T-helper 1 cell treated with Interleukin-12 subunit alpha and Interleukin-12 subunit beta and Interleukin-4 antibody, amounts not matched to agents 30 μg/mL and 1 μg/mL, for 36 hours (primary cell): Measurements from ENCODE around the gene SUCO.
"Not testable (repeated sequence)": the region's sequence is repeated elsewhere in the genome, so short reads cannot be mapped to it uniquely, and the experiment has no call there.

Source experiments
- H3K27ac Mint-ChIP-seq: one replicate; pipeline ENCODE4 v1.8.0; 2021; ENCODE audit warnings: mild to moderate bottlenecking, mixed read lengths
- H3K27me3 Mint-ChIP-seq: one replicate; pipeline ENCODE4 v1.8.0; 2021; ENCODE audit warnings: low read depth, mixed read lengths
- H3K36me3 Mint-ChIP-seq: one replicate; pipeline ENCODE4 v1.8.0; 2021; ENCODE audit warnings: low read depth, mixed read lengths
- H3K4me1 Mint-ChIP-seq: one replicate; pipeline ENCODE4 v1.8.0; 2021; ENCODE audit warnings: low read depth, mixed read lengths
- H3K4me3 Mint-ChIP-seq: one replicate; pipeline ENCODE4 v1.8.0; 2021; ENCODE audit warnings: mild to moderate bottlenecking, moderate library complexity, mixed read lengths
- H3K9me3 Mint-ChIP-seq: one replicate; pipeline ENCODE4 v1.8.0; 2021; ENCODE audit warnings: mixed read lengths

SUCO gene

GRCh38 chr1:172600615-172601014 is 67.7 kb downstream of the SUCO start:
- no peaks in the 10 kb centered on the region for H3K27me3 Mint-ChIP-seq
- peaks cover 43% of the 10 kb centered on the region for H3K36me3 Mint-ChIP-seq
- no peak overlapping the region for H3K4me3 Mint-ChIP-seq
- H3K9me3 Mint-ChIP-seq: no peaks in the 10 kb centered on the region
- peaks cover 7% of the 10 kb centered on the region for H3K4me1 Mint-ChIP-seq
- H3K27ac Mint-ChIP-seq: no peak overlapping the region

GRCh38 chr1:172601046-172601630 is 68.2 kb downstream of the SUCO start:
- Mint-ChIP-seq H3K27me3 (no peaks in the 10 kb centered on the region), H3K4me1 (peaks cover 7% of the 10 kb centered on the region), H3K9me3 (no peaks in the 10 kb centered on the region), H3K4me3 (no peak overlapping the region), H3K36me3 (peaks cover 38% of the 10 kb centered on the region), H3K27ac (no peak overlapping the region)

GRCh38 chr1:172602706-172603105 is 69.8 kb downstream of the SUCO start:
- Mint-ChIP-seq H3K27me3 (no peaks in the 10 kb centered on the region), H3K4me3 (no peak overlapping the region), H3K9me3 (no peaks in the 10 kb centered on the region), H3K36me3 (peaks cover 26% of the 10 kb centered on the region), H3K4me1 (peaks cover 2% of the 10 kb centered on the region), H3K27ac (no peak overlapping the region)

DNA sequence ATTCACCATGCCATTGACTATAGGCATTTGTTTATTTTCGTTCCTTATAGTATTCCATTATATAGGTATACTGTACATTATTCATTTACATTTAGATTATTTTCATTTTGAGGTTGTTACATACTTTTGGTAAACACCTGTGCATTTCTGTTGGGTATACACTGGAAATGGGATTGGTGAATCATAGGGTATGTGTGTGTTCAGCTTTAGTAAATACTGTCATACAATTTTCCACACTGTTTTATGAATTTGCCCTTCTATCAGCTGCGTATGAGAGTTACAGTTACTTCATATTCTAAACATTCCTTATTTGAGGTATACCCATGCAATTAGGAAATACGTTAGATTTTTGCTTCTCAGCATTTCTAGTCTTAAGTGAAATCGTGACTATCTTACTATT is 70.9 kb downstream of the SUCO start:
- no peak overlapping the region for H3K4me3 Mint-ChIP-seq
- no peaks in the 10 kb centered on the region for H3K27me3 Mint-ChIP-seq
- no peak overlapping the region for H3K27ac Mint-ChIP-seq
- H3K4me1 Mint-ChIP-seq: peaks cover 2% of the 10 kb centered on the region
- H3K36me3 Mint-ChIP-seq: peaks cover 20% of the 10 kb centered on the region
- H3K9me3 Mint-ChIP-seq: no peaks in the 10 kb centered on the region

DNA sequence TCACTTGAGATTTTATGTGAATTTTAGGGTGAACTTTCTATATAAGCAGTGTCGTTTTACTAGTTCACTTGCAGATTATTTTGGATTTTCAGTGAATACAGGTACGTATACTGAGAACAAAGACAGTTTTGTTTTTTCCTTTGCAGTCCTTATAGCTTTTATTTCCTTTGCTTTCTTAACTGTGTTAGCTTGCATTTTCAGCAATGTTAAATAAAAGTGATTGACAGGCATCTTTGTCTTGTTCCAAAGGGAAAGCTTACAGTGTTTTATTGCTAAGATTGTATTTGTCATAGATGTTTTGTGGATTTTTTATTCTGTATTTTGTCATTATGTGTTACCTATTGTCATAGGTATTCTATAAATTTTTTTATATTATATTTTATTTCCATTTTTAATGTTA is 72.7 kb downstream of the SUCO start:
- H3K27me3 Mint-ChIP-seq: no peaks in the 10 kb centered on the region
- H3K4me1 Mint-ChIP-seq: peaks cover 6% of the 10 kb centered on the region
- no peaks in the 10 kb centered on the region for H3K9me3 Mint-ChIP-seq
- H3K27ac Mint-ChIP-seq: no peak overlapping the region
- no peak overlapping the region for H3K4me3 Mint-ChIP-seq
- peaks cover 34% of the 10 kb centered on the region for H3K36me3 Mint-ChIP-seq

GRCh38 chr1:172607145-172607544 is 74.2 kb downstream of the SUCO start:
- Mint-ChIP-seq H3K27me3 (no peaks in the 10 kb centered on the region), H3K36me3 (peaks cover 36% of the 10 kb centered on the region), H3K4me1 (peaks cover 6% of the 10 kb centered on the region), H3K9me3 (no peaks in the 10 kb centered on the region), H3K4me3 (no peak overlapping the region), H3K27ac (no peak overlapping the region)

DNA sequence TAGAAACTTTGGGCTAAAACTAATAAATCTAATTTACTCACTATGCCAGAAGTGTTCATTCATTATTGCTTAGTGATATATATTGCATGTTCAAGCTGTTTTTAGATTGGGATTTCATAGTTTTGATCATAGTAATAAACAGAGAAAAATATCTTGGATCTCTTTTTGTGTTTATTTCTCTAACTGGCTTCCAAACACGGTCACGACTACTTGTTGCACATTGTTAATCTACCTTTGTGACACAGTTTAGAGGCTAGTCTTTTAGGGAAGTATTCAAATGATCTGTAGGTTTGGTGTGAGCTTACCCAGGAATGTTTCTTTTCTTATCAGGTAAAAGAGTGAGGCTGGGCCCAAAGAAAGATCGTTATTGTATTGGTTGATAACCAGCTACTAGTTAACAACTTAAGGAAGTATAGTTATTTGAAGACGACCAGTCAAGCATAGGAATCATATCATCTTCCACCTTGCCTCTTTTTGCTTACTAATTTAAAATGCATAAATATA is 75.2 kb downstream of the SUCO start:
- Mint-ChIP-seq H3K27ac (no peak overlapping the region), H3K9me3 (peaks cover under 1% of the 10 kb centered on the region), H3K36me3 (peaks cover 35% of the 10 kb centered on the region), H3K27me3 (no peaks in the 10 kb centered on the region), H3K4me1 (peaks cover 6% of the 10 kb centered on the region), H3K4me3 (no peak overlapping the region)

DNA sequence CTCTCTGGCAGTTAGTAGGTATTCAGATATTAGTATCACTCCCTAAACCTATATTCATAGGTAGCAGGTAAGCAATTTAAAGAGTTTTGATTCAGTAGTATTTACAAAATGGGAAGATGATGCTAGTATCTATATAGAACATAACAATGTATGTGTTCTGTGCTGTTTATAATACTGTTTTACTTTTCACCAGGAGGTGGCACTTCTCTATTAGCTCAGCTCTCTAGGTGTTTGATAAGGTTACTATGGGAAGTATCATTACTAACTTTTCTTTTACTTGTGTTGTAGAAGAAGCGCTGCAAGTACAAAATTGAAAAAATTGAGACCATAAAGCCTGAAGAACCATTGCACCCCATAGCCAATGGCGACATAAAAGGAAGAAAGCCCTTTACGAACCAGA is 76.6 kb downstream of the SUCO start:
- H3K4me3 Mint-ChIP-seq: no peak overlapping the region
- H3K4me1 Mint-ChIP-seq: peaks cover 5% of the 10 kb centered on the region
- H3K9me3 Mint-ChIP-seq: peaks cover 3% of the 10 kb centered on the region
- H3K27me3 Mint-ChIP-seq: no peaks in the 10 kb centered on the region
- H3K27ac Mint-ChIP-seq: no peak overlapping the region
- H3K36me3 Mint-ChIP-seq: peaks cover 32% of the 10 kb centered on the region

DNA sequence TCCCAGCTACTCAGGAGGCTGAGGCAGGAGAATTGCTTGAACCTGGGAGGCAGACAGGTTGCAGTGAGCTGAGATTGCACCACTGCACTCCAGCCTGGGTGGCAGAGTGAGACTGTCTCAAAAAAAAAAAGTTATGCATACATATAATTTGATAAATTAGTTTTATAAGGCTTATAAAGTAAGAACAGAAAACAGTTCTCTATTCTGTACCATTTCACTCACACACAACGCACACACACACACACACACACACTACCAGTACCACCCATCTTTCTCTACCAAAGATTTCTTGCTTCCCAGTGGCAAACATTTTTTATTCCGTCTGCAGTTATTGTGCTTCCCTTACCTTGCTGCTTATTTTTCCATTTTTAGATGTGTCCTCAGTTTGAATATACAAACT is 79.5 kb downstream of the SUCO start:
- H3K27ac Mint-ChIP-seq: no peak overlapping the region
- no peak overlapping the region for H3K4me3 Mint-ChIP-seq
- peaks cover 40% of the 10 kb centered on the region for H3K36me3 Mint-ChIP-seq
- H3K9me3 Mint-ChIP-seq: peaks cover 24% of the 10 kb centered on the region
- H3K27me3 Mint-ChIP-seq: no peaks in the 10 kb centered on the region
- H3K4me1 Mint-ChIP-seq: peaks cover 4% of the 10 kb centered on the region

DNA sequence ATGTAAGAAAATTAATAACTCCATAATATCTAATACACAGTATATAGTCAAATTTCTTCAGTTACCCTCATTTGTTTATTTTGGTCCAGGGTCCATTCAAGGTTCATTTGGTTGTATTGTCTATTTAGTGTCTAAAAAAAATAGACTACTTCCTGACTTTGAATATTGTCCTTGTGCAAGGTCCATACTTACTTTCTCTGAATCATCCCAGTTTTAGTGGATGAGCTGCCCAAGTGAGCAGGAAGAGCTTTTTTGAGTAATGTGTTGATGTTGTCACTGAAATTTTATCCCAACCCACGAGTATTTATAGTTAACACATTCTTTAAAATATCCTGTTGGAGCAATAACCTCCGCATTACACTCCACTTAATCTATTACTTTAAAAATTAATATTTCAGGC is 80.3 kb downstream of the SUCO start:
- peaks cover 4% of the 10 kb centered on the region for H3K4me1 Mint-ChIP-seq

DNA sequence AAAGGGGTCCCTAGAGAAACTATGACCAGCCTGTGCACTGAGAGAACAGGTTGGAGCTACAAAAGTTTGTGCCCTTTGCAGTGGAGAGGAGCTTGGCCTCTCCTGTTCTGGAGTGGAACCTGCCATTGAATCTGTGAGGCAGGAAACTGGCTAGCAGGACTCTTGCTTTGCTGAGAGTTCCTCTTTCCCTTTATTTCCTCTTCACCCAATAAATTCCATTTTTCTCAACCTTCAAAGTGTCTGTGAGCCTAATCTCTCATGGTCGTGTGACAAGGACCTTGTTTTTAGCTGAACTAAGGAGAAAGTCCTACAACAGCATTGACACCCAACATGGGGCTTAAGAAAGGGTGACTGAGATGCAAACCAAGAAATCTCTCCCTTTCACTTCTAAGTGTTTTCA is 83.2 kb downstream of the SUCO start:
- H3K36me3 Mint-ChIP-seq: peaks cover 32% of the 10 kb centered on the region
- no peaks in the 10 kb centered on the region for H3K27me3 Mint-ChIP-seq
- no peak overlapping the region for H3K4me3 Mint-ChIP-seq
- H3K4me1 Mint-ChIP-seq: no peaks in the 10 kb centered on the region
- H3K9me3 Mint-ChIP-seq: peaks cover 45% of the 10 kb centered on the region
- H3K27ac Mint-ChIP-seq: no peak overlapping the region

More for the DNA sequence above, 80.3 kb downstream of the SUCO start:
- H3K36me3 Mint-ChIP-seq: peaks cover 41% of the 10 kb centered on the region
- H3K27me3 Mint-ChIP-seq: no peaks in the 10 kb centered on the region
- H3K4me3 Mint-ChIP-seq: no peak overlapping the region
- peaks cover 28% of the 10 kb centered on the region for H3K9me3 Mint-ChIP-seq
- no peak overlapping the region for H3K27ac Mint-ChIP-seq

DNA sequence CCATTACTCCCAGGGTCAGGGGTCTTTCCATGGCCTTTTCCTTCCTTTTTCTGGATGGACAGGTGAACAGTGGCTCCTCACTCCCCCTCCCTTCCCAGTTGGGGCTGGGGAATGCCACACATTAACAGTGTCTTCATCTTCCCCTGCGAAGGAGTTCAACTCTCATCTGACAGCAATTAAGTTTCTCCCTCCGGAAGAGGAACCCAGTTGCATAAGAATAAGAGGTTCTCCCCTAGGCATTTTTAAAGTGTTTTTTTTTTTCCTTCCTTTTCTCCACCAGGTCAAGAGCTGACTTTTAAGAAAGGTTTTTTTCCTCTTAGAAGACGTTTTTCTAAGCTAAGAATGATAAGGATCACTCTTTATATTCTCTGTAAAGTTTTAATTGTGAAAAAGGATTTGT is 83.7 kb downstream of the SUCO start:
- H3K4me1 Mint-ChIP-seq: no peaks in the 10 kb centered on the region
- H3K27me3 Mint-ChIP-seq: no peaks in the 10 kb centered on the region
- peaks cover 49% of the 10 kb centered on the region for H3K9me3 Mint-ChIP-seq
- no peak overlapping the region for H3K27ac Mint-ChIP-seq
- H3K4me3 Mint-ChIP-seq: no peak overlapping the region
- peaks cover 31% of the 10 kb centered on the region for H3K36me3 Mint-ChIP-seq

DNA sequence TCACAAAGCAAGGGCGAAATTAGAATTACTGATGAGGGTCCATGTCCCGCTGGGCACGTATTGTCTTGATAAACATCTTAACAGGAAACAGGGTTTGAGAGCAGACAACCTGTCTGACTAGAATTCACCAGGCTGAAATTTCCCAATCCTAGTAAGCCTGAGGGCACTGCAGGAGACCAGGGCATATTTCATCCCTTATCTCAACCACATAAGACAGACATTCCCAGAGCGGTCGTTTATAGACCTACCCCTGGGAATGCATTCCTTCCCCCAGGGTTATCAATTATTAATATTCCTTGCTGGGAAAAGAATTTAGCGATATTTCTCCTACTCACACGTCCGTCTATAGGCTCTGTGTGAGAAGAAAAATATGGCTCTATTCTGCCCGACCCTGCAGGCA is 87.7 kb downstream of the SUCO start:
- not testable (repeated sequence) for H3K4me1 Mint-ChIP-seq, H3K4me3 Mint-ChIP-seq, H3K27me3 Mint-ChIP-seq, H3K27ac Mint-ChIP-seq
- H3K9me3 Mint-ChIP-seq: peaks cover 51% of the 10 kb centered on the region
- H3K36me3 Mint-ChIP-seq: peaks cover 32% of the 10 kb centered on the region

DNA sequence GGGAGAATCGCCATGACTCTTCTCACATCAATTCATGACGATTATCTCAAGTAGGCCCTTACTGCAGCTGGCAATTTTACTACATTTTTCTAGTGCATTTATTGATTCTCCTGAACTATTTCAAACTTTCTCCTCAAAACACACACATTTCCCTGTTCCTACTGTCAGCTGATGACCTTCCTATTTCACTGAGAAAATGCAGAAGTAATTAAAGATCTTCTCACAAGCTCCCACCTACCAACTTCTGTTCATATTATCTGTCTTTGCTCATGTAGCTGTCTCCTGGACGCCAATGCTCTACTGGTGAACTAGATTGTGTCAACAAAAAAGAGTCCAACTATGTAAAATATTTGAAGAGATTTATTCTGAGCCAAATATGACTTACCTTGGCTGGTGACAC is 89.6 kb downstream of the SUCO start:
- peaks cover 32% of the 10 kb centered on the region for H3K9me3 Mint-ChIP-seq
- H3K27me3 Mint-ChIP-seq: peaks cover 11% of the 10 kb centered on the region
- H3K4me3 Mint-ChIP-seq: no peak overlapping the region
- no peak overlapping the region for H3K27ac Mint-ChIP-seq
- no peaks in the 10 kb centered on the region for H3K4me1 Mint-ChIP-seq
- H3K36me3 Mint-ChIP-seq: peaks cover 19% of the 10 kb centered on the region

DNA sequence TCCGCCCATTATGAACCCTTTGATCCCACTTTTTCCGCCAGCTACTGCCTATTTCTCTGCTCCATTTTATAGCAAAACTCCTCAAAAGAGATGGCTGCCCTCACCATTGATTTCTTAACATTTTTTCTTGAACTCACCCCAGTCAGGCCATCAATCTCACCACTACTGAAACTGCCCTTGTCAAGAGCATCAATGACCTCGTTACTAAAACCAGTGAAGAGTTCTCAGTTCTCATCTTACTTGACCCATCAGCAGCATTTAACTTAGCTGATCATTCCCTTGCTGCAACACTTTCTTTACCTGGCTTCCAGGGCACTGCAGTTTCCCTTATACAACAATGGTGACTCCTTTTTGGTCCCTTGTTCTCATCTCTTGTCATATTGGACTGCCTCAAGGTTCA is 90.8 kb downstream of the SUCO start:
- H3K4me1 Mint-ChIP-seq: peaks cover 4% of the 10 kb centered on the region
- peaks cover 26% of the 10 kb centered on the region for H3K9me3 Mint-ChIP-seq
- peaks cover 11% of the 10 kb centered on the region for H3K27me3 Mint-ChIP-seq
- peaks cover 17% of the 10 kb centered on the region for H3K36me3 Mint-ChIP-seq
- no peak overlapping the region for H3K4me3 Mint-ChIP-seq
- no peak overlapping the region for H3K27ac Mint-ChIP-seq

DNA sequence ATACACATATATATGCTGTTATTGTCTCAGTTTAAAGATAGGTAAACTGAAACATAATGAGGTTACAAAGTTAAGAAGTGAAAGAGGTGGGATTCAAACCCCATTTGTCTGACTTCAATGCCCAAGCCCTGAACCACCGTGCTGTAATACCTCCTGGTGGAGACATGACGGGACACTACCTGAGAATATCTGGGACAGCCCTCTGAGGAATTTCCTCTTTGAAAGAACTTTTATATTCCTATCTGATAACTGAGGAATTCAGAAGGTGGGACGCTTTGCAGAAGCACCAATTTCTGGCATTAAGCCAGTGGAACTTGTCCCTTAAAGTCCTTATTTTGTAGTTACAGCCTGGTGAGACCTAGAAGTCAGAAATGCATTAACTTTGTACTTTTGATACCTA is 93.9 kb downstream of the SUCO start:
- Mint-ChIP-seq H3K4me3 (no peak overlapping the region), H3K9me3 (peaks cover 7% of the 10 kb centered on the region), H3K27me3 (peaks cover 27% of the 10 kb centered on the region), H3K4me1 (peaks cover 22% of the 10 kb centered on the region), H3K27ac (no peak overlapping the region), H3K36me3 (peaks cover 7% of the 10 kb centered on the region)
